Aorta (tissue), 5 donors: Measurements from ENCODE around the gene MAP4K4. TPM values are rescaled to one million over a fixed set of nuclear protein-coding genes. Genes with fewer than 3 reads are reported as not detected.
A peak's percentile ranks its signal among the peaks of the same experiment; 100 is the strongest.

ENCODE experiments used
- ATAC-seq: fragments of 200-7000 bp; cut with Tn5 transposase; one replicate; pipeline ENCODE4 v1.9.1; 2022; ENCODE audit warnings: moderate library complexity; ENCODE audit not compliant: low FRiP score
- DNase-seq, 2 donors: peaks; one replicate each; pipeline ENCODE4 v3.0.0-alpha.2; 2020
- H3K27ac ChIP-seq, 2 donors: one replicate each; pipeline ENCODE4 v1.5.1; 2013; ENCODE audit warnings: low read length in 2 of 2, mild to moderate bottlenecking in 2 of 2, moderate library complexity in 2 of 2, control low read depth in 1 of 2, inconsistent platforms in 1 of 2, low read depth in 1 of 2
- H3K27me3 ChIP-seq, 2 donors: one replicate each; pipeline ENCODE4 v1.6.1; 2013; ENCODE audit warnings: control low read depth in 1 of 2, low read length in 1 of 2, mild to moderate bottlenecking in 1 of 2, moderate library complexity in 1 of 2; ENCODE audit not compliant: insufficient read depth in 2 of 2, control insufficient read depth in 1 of 2
- H3K36me3 ChIP-seq, 2 donors: one replicate each; pipeline ENCODE4 v1.6.1; 2013; ENCODE audit warnings: control low read depth in 1 of 2, low read length in 1 of 2, mild to moderate bottlenecking in 1 of 2; ENCODE audit not compliant: insufficient read depth in 2 of 2, control insufficient read depth in 1 of 2
- H3K4me1 ChIP-seq, 2 donors: one replicate each; pipeline ENCODE4 v1.6.1; 2013; ENCODE audit warnings: low read length in 2 of 2, control low read depth in 1 of 2, mild to moderate bottlenecking in 1 of 2, moderate library complexity in 1 of 2; ENCODE audit not compliant: insufficient read depth in 2 of 2, control insufficient read depth in 1 of 2
- H3K4me3 ChIP-seq, 2 donors: one replicate each; pipeline ENCODE4 v1.5.1; 2013; ENCODE audit warnings: low read length in 2 of 2, control low read depth in 1 of 2, mild to moderate bottlenecking in 1 of 2
- H3K9me3 ChIP-seq: one replicate; pipeline ENCODE4 v1.6.1; 2013; ENCODE audit warnings: mild to moderate bottlenecking, low read length; ENCODE audit not compliant: control insufficient read depth
- WGBS, 2 donors: extraction: QIAGEN DNeasy Blood & Tissue Kit; methylation state at CpG; one replicate each; pipeline ENCODE4 v1.1.7; 2013; 5-methylcytosine and 5-hydroxymethylcytosine counted together
- intact Hi-C, 2 donors: fragments of 100-400 bp; cut with DNase I; formaldehyde crosslinking; loops; one replicate each; pipeline versions ENCODE4 v1.14.2 to v1.15.0; 2022
- polyA plus RNA-seq, 2 donors: library from polyadenylated mRNA; stranded (reverse); fragments of 200-250 nt; gene quantifications; one replicate each; pipeline ENCODE4 v1.2.3, GENCODE V29; 2013
- total RNA-seq, 2 donors: library from RNA; stranded (reverse); fragmentation: NEBNext Ultra II Directional; extraction: Animal tissue kit (Norgen Biotek cat#: 25700); gene quantifications; one replicate each; pipeline ENCODE4 v1.2.1, GENCODE V29; 2021
- donor health status: healthy with polysubstance abuse.
- donor health status: Bipolar disorder and iron deficiency.
- donor health status: DM: no; HTN: no; CAD: no.
- donor health status: DM: no; HTN: no; CAD: no.
- donor health status: DM: yes; HTN: yes; CAD: no.

Gene MAP4K4
- total and polyA plus RNA-seq, 4 donors, result 22.9 to 112 (median 58.5) TPM

GRCh38 chr2:101847661-101848339 is 150.3 kb downstream of the MAP4K4 start:
- peaks cover 0 to 8% of the 10 kb centered on the region in 2 donors for H3K4me1 ChIP-seq
- H3K36me3 ChIP-seq, result peaks cover 0 to 3% of the 10 kb centered on the region in 2 donors
- 87 to 92% methylated on average over 4 of the region's 4 CpGs for WGBS, 2 donors
- intact Hi-C loops, result no loop called here
- H3K27ac ChIP-seq, result no peak overlapping the region
- H3K27me3 ChIP-seq, result no peaks in the 10 kb centered on the region
- no peak for DNase-seq
- H3K9me3 ChIP-seq, result no peaks in the 10 kb centered on the region
- H3K4me3 ChIP-seq, result no peak overlapping the region
- ATAC-seq, result no peak

GRCh38 chr2:101848769-101849410 is 151.4 kb downstream of the MAP4K4 start:
- Histone ChIP-seq H3K9me3 (no peaks in the 10 kb centered on the region), H3K36me3 (peaks cover 0 to 3% of the 10 kb centered on the region in 2 donors), H3K4me1 (peaks cover 0 to 2% of the 10 kb centered on the region in 2 donors), H3K27ac (no peak overlapping the region), H3K27me3 (no peaks in the 10 kb centered on the region), H3K4me3 (no peak overlapping the region)
- ATAC-seq (peak; percentile 63), DNase-seq (no peak)
- intact Hi-C loops, result no loop called here
- WGBS, 2 donors, result 14 to 20% methylated on average over 6 of the region's 6 CpGs

DNA sequence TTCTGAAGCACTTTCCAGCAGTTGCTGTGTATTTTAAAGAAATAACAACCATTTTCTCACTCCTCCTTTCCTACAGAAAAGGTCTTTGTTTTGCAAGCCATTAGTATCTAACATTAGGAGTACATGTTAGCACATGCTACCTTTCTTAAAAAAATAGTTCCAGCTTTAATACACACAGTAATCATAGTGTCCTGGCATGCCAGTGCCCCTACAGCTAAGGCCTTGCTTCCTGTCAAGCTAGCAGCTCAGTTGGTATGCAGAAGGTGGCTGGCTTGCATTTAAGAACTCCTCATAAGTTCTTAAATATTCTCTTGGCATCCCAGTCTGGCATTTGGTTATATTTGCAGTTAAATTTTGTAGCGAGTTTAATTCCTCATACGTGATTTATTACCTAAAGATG is 152.9 kb downstream of the MAP4K4 start:
- H3K4me1 ChIP-seq, result no peaks in the 10 kb centered on the region
- ATAC-seq (no peak), DNase-seq (no peak)
- 5 to 14% methylated on average over 2 of the region's 2 CpGs for WGBS, 2 donors
- no peak overlapping the region for H3K27ac ChIP-seq
- intact Hi-C loops, result no loop called here
- no peaks in the 10 kb centered on the region for H3K27me3 ChIP-seq
- no peaks in the 10 kb centered on the region for H3K36me3 ChIP-seq
- no peak overlapping the region for H3K4me3 ChIP-seq
- H3K9me3 ChIP-seq, result no peaks in the 10 kb centered on the region

GRCh38 chr2:101850991-101851390 is 153.5 kb downstream of the MAP4K4 start:
- peaks cover 0 to 2% of the 10 kb centered on the region in 2 donors for H3K36me3 ChIP-seq
- H3K9me3 ChIP-seq, result no peaks in the 10 kb centered on the region
- WGBS, 2 donors, result 29 to 31% methylated on average over 2 of the region's 2 CpGs
- no peak for DNase-seq
- intact Hi-C loops, result no loop called here
- no peaks in the 10 kb centered on the region for H3K27me3 ChIP-seq
- H3K27ac ChIP-seq, result no peak overlapping the region
- H3K4me3 ChIP-seq, result no peak overlapping the region
- no peaks in the 10 kb centered on the region for H3K4me1 ChIP-seq
- no peak for ATAC-seq

GRCh38 chr2:101852824-101853223 is 155.3 kb downstream of the MAP4K4 start:
- WGBS, 2 donors, result 35 to 49% methylated on average over 2 of the region's 2 CpGs
- Histone ChIP-seq H3K36me3 (peaks cover 0 to 3% of the 10 kb centered on the region in 2 donors), H3K9me3 (no peaks in the 10 kb centered on the region), H3K4me1 (no peaks in the 10 kb centered on the region), H3K27me3 (no peaks in the 10 kb centered on the region), H3K4me3 (no peak overlapping the region), H3K27ac (no peak overlapping the region)
- ATAC-seq (no peak), DNase-seq (no peak)
- intact Hi-C loops, result no loop called here

GRCh38 chr2:101854877-101855276 is 157.4 kb downstream of the MAP4K4 start:
- H3K36me3 ChIP-seq, result peaks cover 4 to 8% of the 10 kb centered on the region in 2 donors
- DNase-seq (no peak), ATAC-seq (no peak)
- H3K9me3 ChIP-seq, result no peaks in the 10 kb centered on the region
- no peak overlapping the region for H3K4me3 ChIP-seq
- H3K27ac ChIP-seq, result no peak overlapping the region
- intact Hi-C loops, result no loop called here
- WGBS, 2 donors, result 72 to 74% methylated on average over 4 of the region's 4 CpGs
- H3K4me1 ChIP-seq, result peaks cover 0 to 2% of the 10 kb centered on the region in 2 donors
- H3K27me3 ChIP-seq, result no peaks in the 10 kb centered on the region

- Histone ChIP-seq H3K4me1 (peaks cover 0 to 2% of the 10 kb centered on the region in 2 donors), H3K27me3 (no peaks in the 10 kb centered on the region), H3K9me3 (no peaks in the 10 kb centered on the region), H3K27ac (no peak overlapping the region), H3K4me3 (no peak overlapping the region), H3K36me3 (peaks cover 4 to 10% of the 10 kb centered on the region in 2 donors)
- ATAC-seq (no peak), DNase-seq (no peak)
- intact Hi-C loops, result no loop called here
- 93 to 94% methylated on average over 9 of the region's 9 CpGs for WGBS, 2 donors
These were observed 158.3 kb downstream of the MAP4K4 start for GRCh38 chr2:101855776-101856175.

DNA sequence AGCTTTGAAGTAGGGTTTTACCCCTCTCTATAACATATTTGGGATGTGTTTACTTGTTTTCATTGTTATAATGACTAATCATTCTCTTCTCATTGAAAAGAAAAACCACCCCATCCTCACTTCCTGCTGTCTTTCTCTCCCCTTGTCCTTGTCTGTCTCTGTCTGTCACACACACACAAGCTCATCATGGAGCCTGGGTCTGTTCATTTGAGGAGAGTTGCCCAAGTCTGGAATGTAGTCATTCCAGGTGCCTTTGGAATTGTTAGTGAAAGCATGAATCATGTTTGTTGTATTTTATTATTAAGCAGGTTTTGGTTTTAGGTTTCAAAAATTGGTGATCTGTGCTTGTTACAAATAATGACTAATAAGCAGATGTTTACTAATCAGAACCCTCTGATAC is 160.7 kb downstream of the MAP4K4 start:
- Histone ChIP-seq H3K4me3 (no peak overlapping the region), H3K4me1 (peaks cover 0 to 2% of the 10 kb centered on the region in 2 donors), H3K27me3 (no peaks in the 10 kb centered on the region), H3K36me3 (peaks cover 7 to 11% of the 10 kb centered on the region in 2 donors), H3K9me3 (no peaks in the 10 kb centered on the region), H3K27ac (no peak overlapping the region)
- intact Hi-C loops, result no loop called here
- DNase-seq (no peak), ATAC-seq (no peak)

- intact Hi-C loops, result no loop called here
- no peaks in the 10 kb centered on the region for H3K9me3 ChIP-seq
- WGBS, 2 donors, result 84 to 86% methylated on average over 4 of the region's 4 CpGs
- no peak overlapping the region for H3K4me3 ChIP-seq
- no peak overlapping the region for H3K27ac ChIP-seq
- DNase-seq (no peak), ATAC-seq (no peak)
- H3K27me3 ChIP-seq, result no peaks in the 10 kb centered on the region
- peaks cover 0 to 2% of the 10 kb centered on the region in 2 donors for H3K4me1 ChIP-seq
- H3K36me3 ChIP-seq, result peaks cover 7 to 11% of the 10 kb centered on the region in 2 donors
These were observed 161.4 kb downstream of the MAP4K4 start for GRCh38 chr2:101858910-101859309.
